EH (cell line): Measurements from ENCODE around the gene PIGQ.
A peak's percentile ranks its signal among the peaks of the same experiment; 100 is the strongest.

Source experiments
- DNase-seq: peaks from one replicate; pipeline ENCODE4 v3.0.0-alpha.2; 2015; ENCODE audit warnings: low read depth

PIGQ gene

GRCh38 chr16:569445-570254, at the start of gene PIGQ:
PIGQ (plus strand) TSS chr16:569968; CDS start chr16:574075, 4,107 bp downstream.
- DNase-seq: peak; percentile 72

GRCh38 chr16:520847-521246, 48.9 kb upstream of the PIGQ start:
- no peak for DNase-seq

DNA sequence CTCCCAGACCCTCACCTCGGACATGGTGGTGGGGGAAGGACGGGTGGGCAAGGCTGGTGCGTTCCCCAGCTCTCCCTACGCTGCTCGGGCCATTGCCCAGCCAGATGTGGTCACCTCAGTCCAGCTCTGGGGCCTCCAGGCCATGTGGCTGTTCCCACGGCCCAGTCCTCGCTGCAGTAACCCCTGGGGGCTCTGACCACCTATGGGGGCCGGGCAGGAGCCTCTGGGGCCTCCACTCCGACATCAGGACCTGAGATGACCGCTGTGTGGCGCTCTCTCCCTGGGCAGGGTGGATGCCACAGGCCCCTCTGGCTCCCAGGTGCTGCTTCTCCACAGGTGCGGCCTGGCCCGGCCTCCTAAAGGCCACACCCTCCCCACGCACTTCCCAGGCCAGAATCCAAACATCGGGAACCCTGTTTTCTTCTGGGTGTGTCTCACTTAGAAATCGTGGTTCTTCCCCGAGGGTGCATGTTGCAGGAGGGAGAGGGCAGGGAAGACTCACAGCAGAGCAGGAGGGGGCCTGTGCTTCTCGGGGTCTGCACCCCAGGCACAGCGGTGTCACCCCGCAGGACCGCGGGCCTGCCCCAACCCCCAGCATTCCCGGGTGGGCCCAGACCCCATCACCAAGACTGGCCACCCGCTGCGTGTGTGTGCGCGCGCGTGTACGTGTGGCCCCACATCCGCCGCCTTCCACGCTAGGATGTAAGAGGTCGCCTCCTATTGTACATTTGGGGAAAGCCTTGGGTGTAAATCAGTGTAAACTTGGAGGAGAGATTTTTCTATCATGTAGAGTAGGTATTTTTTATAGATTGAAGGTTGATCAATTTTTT, 48.2 kb upstream of the PIGQ start:
- DNase-seq: no peak

DNA sequence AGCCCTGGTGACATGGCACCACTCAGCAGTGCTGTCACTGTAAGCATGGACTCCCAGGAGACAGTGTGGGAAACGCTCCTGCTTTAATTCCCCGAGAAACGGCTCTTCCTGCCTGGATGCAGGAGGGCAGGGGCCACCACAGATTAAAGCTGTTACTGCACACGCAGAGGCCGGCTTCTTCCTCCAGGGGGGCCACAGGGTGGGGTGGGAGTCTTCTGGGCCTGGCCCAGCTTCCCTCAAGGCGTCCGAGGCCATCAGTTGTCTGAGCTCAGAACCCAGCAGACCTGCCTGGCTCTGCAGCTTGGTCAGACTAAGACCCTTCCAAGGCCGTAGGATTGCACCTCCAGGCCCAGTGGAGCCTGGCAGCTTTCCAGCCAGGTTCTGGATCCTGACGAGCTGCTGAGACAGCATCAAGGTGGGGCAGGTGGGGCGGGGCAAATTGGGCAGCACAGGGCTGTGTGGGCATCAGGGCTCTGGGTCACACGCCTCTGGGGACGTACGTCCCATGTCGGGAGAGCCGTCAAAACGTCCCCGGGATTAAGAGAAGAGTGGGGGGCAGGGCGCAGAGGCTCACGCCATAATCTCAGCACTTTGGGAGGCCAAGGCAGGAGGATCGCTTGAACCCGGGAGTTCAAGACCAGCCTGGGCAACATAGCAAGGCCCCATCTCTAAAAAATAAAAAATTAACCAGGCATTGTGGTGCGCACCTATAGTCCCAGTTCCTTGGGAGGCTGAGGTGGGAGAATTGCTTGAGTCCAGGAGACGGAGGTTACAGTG, 47.3 kb upstream of the PIGQ start:
- DNase-seq: no peak

DNA sequence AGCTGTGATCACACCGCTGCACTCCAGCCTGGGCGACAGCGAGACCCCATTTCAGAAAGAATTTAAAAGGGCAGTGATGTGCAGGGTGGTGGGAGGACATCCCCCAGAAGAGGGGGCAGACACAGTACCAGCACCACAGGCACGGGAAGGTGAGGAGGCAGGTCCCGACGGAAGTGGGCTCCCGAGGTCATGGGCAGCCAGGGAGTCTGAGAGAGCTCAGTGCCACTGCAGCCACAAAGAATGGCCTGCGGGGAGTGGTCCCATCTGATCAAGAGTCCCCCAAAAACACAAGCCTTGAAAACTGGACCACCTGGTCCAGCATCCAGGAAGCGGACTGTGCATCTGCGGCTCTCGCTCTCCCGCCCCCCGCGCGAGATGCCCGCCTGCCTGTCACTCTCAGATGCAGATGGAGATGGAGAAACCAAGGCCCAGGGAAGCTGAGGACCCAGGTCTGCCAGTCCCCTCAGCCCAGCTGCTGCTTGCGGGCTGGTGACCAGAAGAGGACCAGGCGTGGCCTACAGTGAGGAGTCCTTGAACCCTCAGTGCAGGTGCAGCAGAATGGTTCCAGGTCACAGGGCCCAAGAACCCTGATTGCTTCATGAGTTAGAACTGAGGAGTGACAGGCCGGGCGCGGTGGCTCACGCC, 46.5 kb upstream of the PIGQ start:
- no peak for DNase-seq

DNA sequence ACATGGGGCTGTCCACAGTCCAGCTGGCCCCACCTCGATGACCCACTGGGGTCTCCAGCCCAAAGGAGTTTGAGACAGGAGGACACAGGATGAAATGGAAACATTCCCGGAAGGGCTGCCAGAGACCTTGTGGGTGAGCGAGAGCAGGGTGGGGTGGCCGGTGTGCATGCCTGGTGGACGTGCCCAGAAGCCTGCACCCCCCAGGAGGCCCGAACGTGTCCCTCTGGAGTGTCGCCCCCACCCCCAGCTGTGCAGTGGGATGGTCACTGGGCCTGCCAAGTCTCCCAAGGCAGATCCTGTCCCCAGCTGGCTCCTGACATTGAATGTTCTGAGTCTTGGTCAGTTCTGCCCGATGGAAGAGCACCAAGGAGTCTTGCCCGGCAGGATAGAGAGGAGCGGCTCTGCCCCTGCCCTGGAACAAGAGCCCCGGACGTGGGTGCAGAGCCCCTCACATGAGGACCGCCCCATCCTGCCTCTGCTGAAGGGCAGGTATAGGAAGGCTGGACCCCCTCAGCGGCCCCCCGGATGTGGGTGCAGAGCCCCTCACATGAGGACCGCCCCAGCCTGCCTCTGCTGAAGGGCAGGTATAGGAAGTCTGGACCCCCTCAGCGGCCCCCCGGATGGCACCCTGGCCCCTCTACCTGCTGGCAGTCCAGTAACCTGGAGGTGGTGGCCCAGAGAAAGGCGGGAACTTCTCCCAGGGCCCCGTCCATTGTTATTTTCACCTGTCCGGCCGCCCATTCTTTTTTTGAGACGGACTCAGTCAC, 45.3 kb upstream of the PIGQ start:
- DNase-seq: no peak

DNA sequence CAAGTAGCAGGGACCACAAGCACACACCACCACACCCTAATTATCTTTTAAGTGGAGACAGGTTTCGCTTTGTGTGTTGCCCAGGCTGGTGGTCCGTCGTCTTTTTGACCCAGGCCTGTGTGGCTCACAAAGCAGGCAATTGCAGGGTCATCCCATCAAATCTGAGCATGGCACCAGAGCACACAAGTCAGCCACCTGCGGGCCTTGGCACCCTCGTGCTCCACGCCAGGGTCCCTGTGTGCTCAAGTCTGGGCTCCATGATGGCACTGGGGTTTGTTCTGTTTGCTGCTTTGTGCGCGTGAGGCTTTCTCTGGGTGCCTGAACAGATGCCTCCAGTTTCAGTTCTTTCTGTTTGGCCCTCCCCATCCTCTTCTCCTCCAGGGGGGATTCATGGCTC, 44.6 kb upstream of the PIGQ start:
- DNase-seq: no peak

DNA sequence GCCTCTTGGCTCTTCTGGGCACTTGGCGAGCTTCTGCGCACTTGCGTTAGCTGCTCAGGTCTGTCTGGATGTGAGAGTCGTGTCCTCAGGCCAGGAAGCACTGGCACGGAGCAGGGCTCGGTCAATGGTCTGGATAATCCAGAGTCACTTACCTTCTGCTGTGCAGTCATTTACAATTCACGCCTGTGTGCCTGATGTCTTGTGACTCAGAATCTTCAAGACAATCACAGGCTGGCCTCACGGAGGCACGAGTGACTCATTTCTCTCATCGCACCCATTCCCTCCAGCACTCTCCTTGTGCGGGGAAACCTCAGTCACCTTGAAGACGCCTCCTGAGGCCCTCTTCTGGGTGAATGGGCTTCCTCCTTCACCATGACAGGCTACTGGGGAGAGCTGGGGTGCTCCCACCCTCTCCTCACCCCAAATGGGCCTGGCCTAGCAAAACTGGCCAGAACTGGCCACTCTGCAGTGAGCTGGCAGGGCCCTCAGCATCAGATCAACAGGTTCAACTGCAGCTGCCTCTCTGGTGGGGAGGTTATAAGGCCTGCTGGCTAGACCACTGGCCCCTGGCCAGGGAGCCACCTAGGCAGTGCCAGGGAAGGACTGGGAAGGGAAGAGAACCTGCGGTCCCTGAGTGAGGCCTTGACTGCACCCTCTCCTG, 44.1 kb upstream of the PIGQ start:
- DNase-seq: peak; percentile 92

- peak; percentile 58 for DNase-seq
Measured at GRCh38 chr16:526181-527014, 43.4 kb upstream of the PIGQ start.

GRCh38 chr16:527015-527903, 42.5 kb upstream of the PIGQ start, which contains the start of gene CAPN15:
CAPN15 (plus strand) TSS chr16:527712; CDS start chr16:546839, 19,127 bp downstream.
- DNase-seq: peak; percentile 87

DNA sequence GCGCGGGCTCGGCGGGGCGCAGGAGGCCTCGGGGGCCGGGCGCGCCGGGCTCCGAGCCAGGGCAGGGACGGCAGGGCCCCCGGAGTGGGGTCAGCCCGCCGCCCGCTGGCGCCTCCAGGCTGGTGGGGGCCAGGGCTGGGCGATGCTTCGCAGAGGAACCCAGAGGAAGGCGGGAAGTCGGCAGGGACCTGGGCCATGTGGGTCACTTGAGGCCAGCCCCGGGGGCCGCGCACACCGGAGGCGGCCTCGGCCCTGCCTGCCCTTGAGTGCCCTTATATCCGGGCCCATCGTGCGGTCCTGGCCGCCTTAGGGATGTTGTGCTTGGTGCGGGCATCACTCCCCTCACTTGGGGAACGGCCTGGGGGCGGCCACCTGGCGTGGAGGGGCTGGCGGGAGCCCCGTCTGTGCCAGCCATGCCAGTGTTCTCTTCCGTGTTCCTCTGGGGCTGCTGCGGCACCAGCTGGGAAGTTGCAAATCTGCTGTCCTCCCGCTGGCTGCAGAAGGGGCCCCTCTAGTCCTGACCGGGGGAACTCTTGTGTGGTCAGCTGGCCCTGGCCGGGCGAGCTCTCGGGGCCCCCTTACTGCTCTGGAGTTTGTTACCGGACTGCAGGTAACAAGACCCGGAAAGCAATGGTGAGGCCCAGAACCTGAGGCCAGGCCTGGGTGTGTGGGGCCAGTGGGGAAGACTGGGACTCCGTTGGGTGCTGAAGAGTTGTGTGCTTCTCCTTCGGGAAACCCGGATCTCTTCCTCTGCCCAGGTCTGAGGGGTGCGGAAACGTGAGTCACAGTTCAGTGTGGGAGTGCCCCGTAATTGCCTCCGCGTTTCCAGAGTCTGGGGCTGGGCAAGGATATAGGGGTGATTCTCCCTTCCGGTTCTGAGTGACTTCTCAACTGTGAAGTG, 41.4 kb upstream of the PIGQ start:
- peak; percentile 79 for DNase-seq

DNA sequence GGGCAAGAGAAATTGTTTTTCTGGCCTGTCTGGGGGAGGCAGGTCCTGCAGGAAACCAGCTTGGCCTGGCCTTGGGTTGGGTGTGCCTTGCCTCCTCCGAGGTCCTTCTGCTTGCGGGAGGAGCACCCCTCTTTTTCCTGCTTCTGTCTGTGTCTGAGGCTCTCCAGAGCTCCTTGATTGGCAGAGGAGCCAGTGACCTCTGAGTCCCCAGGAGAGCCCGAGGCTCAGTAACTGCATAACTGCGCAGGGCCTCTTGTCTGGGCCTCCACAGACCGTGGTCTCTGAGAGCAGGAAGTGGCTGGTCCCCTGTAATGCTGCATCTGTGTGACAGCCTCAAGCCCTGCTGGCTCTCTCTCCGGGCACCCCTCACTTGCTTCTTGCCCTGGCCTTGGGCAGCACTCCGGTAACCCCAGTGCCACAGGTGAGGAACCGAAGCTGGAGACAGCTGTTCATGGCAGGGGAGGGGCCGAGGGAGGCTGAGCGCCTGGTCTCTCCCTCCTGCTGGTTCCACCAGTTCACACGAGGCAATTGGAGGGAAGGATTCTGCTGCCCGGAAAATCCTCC, 40.7 kb upstream of the PIGQ start:
- DNase-seq: no peak

GRCh38 chr16:530111-530817, 39.5 kb upstream of the PIGQ start:
- no peak for DNase-seq

GRCh38 chr16:531494-532125, 38.2 kb upstream of the PIGQ start:
- no peak for DNase-seq

GRCh38 chr16:533391-534123, 36.2 kb upstream of the PIGQ start:
- no peak for DNase-seq
